Calu3 (cell line): ENCODE measurements around the gene ZNF22. TPM values are rescaled to one million over a fixed set of nuclear protein-coding genes. Genes with fewer than 3 reads are reported as not detected.

ENCODE experiments used
- BruUV-seq: library from RNA; stranded (reverse); fragments of 400-500 nt; replicated peaks from 2 replicates; lab custom pipeline; 2021; lab: Mats Ljungman, UMichigan
- CTCF ChIA-PET: fragments of 300-600 bp; sonication (Branson Sonifier 250); formaldehyde crosslinking; loops from one replicate; lab custom pipeline; 2022; ENCODE audit warnings: antibody characterized with exemption; lab: Charles Lee
- DNase-seq: peaks from one replicate; pipeline ENCODE4 v3.0.0; 2022
- H3K27ac Mint-ChIP-seq: one replicate; pipeline ENCODE4 v1.8.0; 2022; ENCODE audit warnings: mixed read lengths; ENCODE audit not compliant: unreplicated experiment
- H3K27me3 Mint-ChIP-seq: one replicate; pipeline ENCODE4 v1.8.0; 2022; ENCODE audit warnings: mixed read lengths; ENCODE audit not compliant: unreplicated experiment
- H3K36me3 Mint-ChIP-seq: one replicate; pipeline ENCODE4 v1.8.0; 2022; ENCODE audit warnings: mild to moderate bottlenecking, moderate library complexity, mixed read lengths; ENCODE audit not compliant: insufficient read depth, unreplicated experiment
- H3K4me1 Mint-ChIP-seq: one replicate; pipeline ENCODE4 v1.8.0; 2022; ENCODE audit warnings: mild to moderate bottlenecking, low read depth, mixed read lengths; ENCODE audit not compliant: unreplicated experiment
- H3K4me3 Mint-ChIP-seq: one replicate; pipeline ENCODE4 v1.8.0; 2022; ENCODE audit warnings: mild to moderate bottlenecking, low read depth, moderate library complexity, mixed read lengths; ENCODE audit not compliant: unreplicated experiment
- H3K9me3 Mint-ChIP-seq: one replicate; pipeline ENCODE4 v1.8.0; 2022; ENCODE audit warnings: low read depth, mixed read lengths; ENCODE audit not compliant: unreplicated experiment
- CTCF ChIP-seq: fragments of 200-600 bp; IDR thresholded peaks from one replicate; pipeline ENCODE4 v1.8.0; 2022; ENCODE audit warnings: antibody characterized with exemption; ENCODE audit not compliant: unreplicated experiment
- intact Hi-C: fragments of 100-400 bp; cut with micrococcal nuclease; formaldehyde crosslinking; loops from one replicate; pipeline ENCODE4 v1.10.0; 2022; ENCODE audit not compliant: unreplicated experiment
- total RNA-seq: library from RNA; stranded (reverse); gene quantifications from 2 replicates; pipeline ENCODE4 v1.2.3, GENCODE V29; 2022

Gene ZNF22
- total RNA-seq, 1 experiment from 2014 or later = 11.9 TPM

- H3K4me3 Mint-ChIP-seq = no peak overlapping the region
- H3K4me1 Mint-ChIP-seq = peaks cover 24% of the 10 kb centered on the region
- CTCF ChIA-PET = interaction anchor here (1.0 to 1.6 kb wide), 3 partner anchors 9 to 35 kb away, joined by 3 to 5 read pairs (median 3); no protein-coding TSS in a partner anchor
- no TSS peak for BruUV-seq
- intact Hi-C loops = no loop called here
- H3K27me3 Mint-ChIP-seq = no peaks in the 10 kb centered on the region
- DNase-seq = no peak
- no peak for TF ChIP-seq CTCF
- no peak overlapping the region for H3K27ac Mint-ChIP-seq
- no peaks in the 10 kb centered on the region for H3K36me3 Mint-ChIP-seq
- no peaks in the 10 kb centered on the region for H3K9me3 Mint-ChIP-seq
Measured at GRCh38 chr10:44966816-44967509, 33.8 kb upstream of the ZNF22 start.

DNA sequence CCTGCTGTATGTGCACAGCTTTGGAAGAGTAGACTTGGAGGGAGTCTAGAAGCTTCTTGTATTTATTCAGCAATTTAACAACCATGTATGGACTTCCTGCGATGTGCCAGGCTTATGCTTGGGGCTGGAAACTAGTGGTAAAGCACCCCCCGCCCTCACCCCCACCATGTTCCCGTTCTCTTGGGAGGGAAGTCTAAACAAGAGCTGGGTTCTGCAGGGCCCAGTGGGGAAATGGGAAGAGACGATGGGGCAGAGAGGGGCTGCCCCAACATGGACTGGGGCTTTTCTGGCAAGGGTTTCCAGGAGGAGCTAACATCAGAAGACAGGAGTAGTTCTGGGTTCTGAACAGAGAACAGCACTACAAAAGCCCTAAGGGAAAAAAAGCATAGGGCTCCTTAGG, 33.1 kb upstream of the ZNF22 start:
- no TSS peak for BruUV-seq
- Mint-ChIP-seq H3K4me3 (no peak overlapping the region), H3K4me1 (peaks cover 24% of the 10 kb centered on the region), H3K9me3 (no peaks in the 10 kb centered on the region), H3K27ac (no peak overlapping the region), H3K36me3 (no peaks in the 10 kb centered on the region), H3K27me3 (no peaks in the 10 kb centered on the region)
- TF ChIP-seq CTCF = no peak
- no peak for DNase-seq
- intact Hi-C loops = no loop called here
- CTCF ChIA-PET = interaction anchor here (0.7 to 1.6 kb wide), 2 partner anchors 8 to 18 kb away, joined by 3 to 5 read pairs; no protein-coding TSS in a partner anchor

DNA sequence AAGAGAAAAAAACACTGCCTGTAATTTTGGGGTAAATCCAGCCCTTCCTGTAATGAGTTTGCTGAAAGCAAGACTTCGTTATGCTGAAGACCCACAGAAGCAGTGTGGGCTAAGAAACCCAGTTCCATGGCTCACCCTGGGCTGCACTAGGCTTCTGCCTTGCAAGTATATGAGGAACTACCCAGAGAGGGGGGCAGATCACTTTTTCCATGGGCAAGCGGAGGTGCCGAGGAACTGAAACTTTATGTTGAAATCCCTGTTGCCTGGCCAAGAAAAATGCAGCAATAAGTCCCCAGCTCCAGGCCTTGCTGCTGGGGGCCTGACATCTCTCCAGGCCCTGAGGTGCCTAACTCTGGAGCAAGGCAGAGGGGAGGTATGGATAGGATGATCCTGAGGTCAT, 32.6 kb upstream of the ZNF22 start:
- H3K4me1 Mint-ChIP-seq = peaks cover 24% of the 10 kb centered on the region
- no TSS peak for BruUV-seq
- no peak for DNase-seq
- intact Hi-C loops = no loop called here
- no peaks in the 10 kb centered on the region for H3K27me3 Mint-ChIP-seq
- no peak overlapping the region for H3K4me3 Mint-ChIP-seq
- no peak overlapping the region for H3K27ac Mint-ChIP-seq
- no peaks in the 10 kb centered on the region for H3K9me3 Mint-ChIP-seq
- CTCF ChIA-PET = interaction anchor here (0.7 kb wide), 1 partner anchor 19 kb away, joined by 3 read pairs; no protein-coding TSS in a partner anchor
- TF ChIP-seq CTCF = no peak
- H3K36me3 Mint-ChIP-seq = no peaks in the 10 kb centered on the region

DNA sequence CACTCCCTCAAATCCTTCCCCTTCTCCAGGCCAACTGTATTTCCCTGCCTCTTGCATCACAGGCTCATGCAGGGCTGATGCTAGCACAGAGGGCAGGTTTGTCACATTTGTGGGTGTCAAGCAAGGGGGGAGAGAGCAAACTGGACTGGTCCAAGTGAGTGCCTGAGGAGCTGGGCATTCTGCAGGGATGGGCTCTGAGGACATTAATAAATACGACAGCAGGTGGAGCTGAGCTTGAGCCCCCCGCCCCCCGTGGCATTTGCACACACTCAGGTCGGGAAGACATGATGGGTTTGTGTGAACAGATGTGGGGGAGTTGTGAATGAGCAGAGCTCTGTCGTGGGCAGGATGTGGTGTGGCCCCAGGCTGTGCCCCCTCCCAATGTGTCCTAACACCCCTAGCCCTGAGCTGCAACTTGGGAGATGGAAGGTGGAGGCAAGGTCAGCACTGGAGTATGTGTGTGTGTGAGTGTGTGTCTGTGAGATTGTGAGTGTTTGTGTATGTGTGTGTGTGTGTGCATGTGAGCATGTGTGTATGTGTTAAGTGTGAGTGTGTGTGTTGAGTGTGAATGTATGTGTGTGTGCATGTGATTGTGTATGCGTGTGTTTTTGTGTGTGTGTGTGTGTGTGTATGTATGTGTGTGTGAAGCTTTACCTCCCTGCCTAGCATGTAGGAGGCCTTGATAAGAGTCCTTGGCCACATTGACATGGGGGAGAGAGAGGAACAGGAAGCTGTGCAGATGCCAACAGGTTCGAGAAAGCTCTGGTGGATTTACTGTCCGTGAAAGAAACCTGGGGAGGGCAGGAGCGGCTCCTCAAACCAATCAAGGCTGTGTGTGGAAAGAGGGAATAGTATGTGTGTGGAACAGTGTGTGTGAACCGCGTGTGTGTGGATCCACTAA, 32.0 kb upstream of the ZNF22 start:
- no peaks in the 10 kb centered on the region for H3K27me3 Mint-ChIP-seq
- TF ChIP-seq CTCF = no peak
- CTCF ChIA-PET = no interaction called here
- intact Hi-C loops = no loop called here
- no peak overlapping the region for H3K4me3 Mint-ChIP-seq
- no peak for DNase-seq
- no TSS peak for BruUV-seq
- no peaks in the 10 kb centered on the region for H3K36me3 Mint-ChIP-seq
- no peaks in the 10 kb centered on the region for H3K9me3 Mint-ChIP-seq
- H3K27ac Mint-ChIP-seq = no peak overlapping the region
- peaks cover 24% of the 10 kb centered on the region for H3K4me1 Mint-ChIP-seq
